Right cardiac atrium (tissue), 5 donors: ENCODE results near the gene WDR12. TPM values are rescaled to one million over a fixed set of nuclear protein-coding genes. Genes with fewer than 3 reads are reported as not detected.
"Not testable (repeated sequence)": the region's sequence is repeated elsewhere in the genome, so short reads cannot be mapped to it uniquely, and the experiment has no call there.

Experiments used
- ATAC-seq, 2 donors: fragments of 200-7000 bp; cut with Tn5 transposase; one replicate each; pipeline versions ENCODE4 v1.8.0 to v1.9.1; 2020; ENCODE audit warnings: moderate library complexity in 2 of 2, mild to moderate bottlenecking in 1 of 2
- DNase-seq, 3 donors: peaks; one replicate each; pipeline ENCODE4 v3.0.0-alpha.2; 2020
- H3K27ac ChIP-seq: one replicate; pipeline ENCODE4 v1.5.1; 2013; ENCODE audit warnings: mild to moderate bottlenecking, low read length, control low read depth, moderate library complexity
- H3K27me3 ChIP-seq: one replicate; pipeline ENCODE4 v1.6.1; 2013; ENCODE audit not compliant: control insufficient read depth, insufficient read depth
- H3K4me1 ChIP-seq: one replicate; pipeline ENCODE4 v1.6.1; 2013; ENCODE audit warnings: low read length; ENCODE audit not compliant: control insufficient read depth, insufficient read depth
- H3K4me3 ChIP-seq: one replicate; pipeline ENCODE4 v1.5.1; 2013; ENCODE audit warnings: low read length, control low read depth
- H3K9me3 ChIP-seq: one replicate; pipeline ENCODE4 v1.6.1; 2013; ENCODE audit warnings: low read length; ENCODE audit not compliant: control insufficient read depth
- WGBS: extraction: QIAGEN DNeasy Blood & Tissue Kit; methylation state at CpG from one replicate; pipeline ENCODE4 v1.1.7; 2013; 5-methylcytosine and 5-hydroxymethylcytosine counted together
- intact Hi-C, 4 donors: fragments of 100-400 bp; cut with DNase I; formaldehyde crosslinking; loops; one replicate each; pipeline versions ENCODE4 v1.11.0 to v1.14.0; 2022 to 2023
- polyA plus RNA-seq: library from polyadenylated mRNA; stranded (reverse); fragments of 200-250 nt; gene quantifications from one replicate; pipeline ENCODE4 v1.2.3, GENCODE V29; 2013
- total RNA-seq, 4 donors: library from RNA; stranded (reverse); fragmentation: NEBNext Ultra II Directional; extraction: Animal tissue kit (Norgen Biotek cat#: 25700); gene quantifications; one replicate each; pipeline ENCODE4 v1.2.1, GENCODE V29; 2021
- donor health status: healthy with polysubstance abuse.
- donor health status: DM: no; HTN: yes; CAD: no.
- donor health status: DM: no; HTN: no; CAD: no.
- donor health status: DM: no; HTN: yes; CAD: no; lungs with severe emphysema.
- donor health status: DM: yes; HTN: yes; CAD: no.

WDR12 gene
- total and polyA plus RNA-seq, 5 donors = 29.4 to 57.5 (median 51.7) TPM

- WGBS = 72% methylated on average over 5 of the region's 5 CpGs
- no peak overlapping the region for H3K27ac ChIP-seq
- ATAC-seq (no peak), DNase-seq (no peak)
- no peaks in the 10 kb centered on the region for H3K9me3 ChIP-seq
- no peak overlapping the region for H3K4me3 ChIP-seq
- peaks cover 3% of the 10 kb centered on the region for H3K4me1 ChIP-seq
- no peaks in the 10 kb centered on the region for H3K27me3 ChIP-seq
- intact Hi-C loops = no loop called here
Measured at GRCh38 chr2:202883987-202884675, 27.3 kb downstream of the WDR12 start.

GRCh38 chr2:202881570-202881969 is 29.9 kb downstream of the WDR12 start:
- no peak for DNase-seq
- Histone ChIP-seq H3K4me1 (peaks cover 3% of the 10 kb centered on the region), H3K27ac (no peak overlapping the region), H3K27me3 (no peaks in the 10 kb centered on the region), H3K4me3 (no peak overlapping the region), H3K9me3 (no peaks in the 10 kb centered on the region)
- intact Hi-C loops = no loop called here
- no peak for ATAC-seq
- WGBS = 90% methylated on average over 4 of the region's 4 CpGs

GRCh38 chr2:202877699-202878098 is 33.8 kb downstream of the WDR12 start:
- Histone ChIP-seq H3K27me3 (no peaks in the 10 kb centered on the region), H3K4me1 (no peaks in the 10 kb centered on the region), H3K9me3 (no peaks in the 10 kb centered on the region), H3K27ac (no peak overlapping the region), H3K4me3 (no peak overlapping the region)
- DNase-seq (no peak), ATAC-seq (no peak)
- WGBS = 98% methylated on average over 2 of the region's 2 CpGs
- intact Hi-C loops = no loop called here

- H3K4me1 ChIP-seq = no peaks in the 10 kb centered on the region
- H3K4me3 ChIP-seq = peak within 1 kb of the TSS; percentile 56
- no peaks in the 10 kb centered on the region for H3K9me3 ChIP-seq
- peak; percentile 76 to 90 (median 87) for DNase-seq
- WGBS = under 1% methylated on average over 93 of the region's 93 CpGs
- peak within 1 kb of the TSS; percentile 48 for H3K27ac ChIP-seq
- ATAC-seq = peak; percentile 93 to 95
- H3K27me3 ChIP-seq = no peaks in the 10 kb centered on the region
- intact Hi-C loops = no loop called here
Measured at GRCh38 chr2:202871300-202872141, 40.0 kb downstream of the WDR12 start, which contains the start of gene ICA1L. Gene ICA1L (minus strand): TSS chr2:202871766. CDS start chr2:202829009, 42,757 bp downstream.

GRCh38 chr2:202870431-202871299 is 40.8 kb downstream of the WDR12 start:
- Histone ChIP-seq H3K4me1 (no peaks in the 10 kb centered on the region), H3K9me3 (no peaks in the 10 kb centered on the region), H3K27me3 (no peaks in the 10 kb centered on the region), H3K4me3 (peak overlapping the region; percentile 56), H3K27ac (peak overlapping the region; percentile 48)
- intact Hi-C loops = no loop called here
- peak; percentile 60 to 82 (median 81) for DNase-seq
- ATAC-seq = peak; percentile 90 to 91
- 4% methylated on average over 37 of the region's 37 CpGs for WGBS

GRCh38 chr2:202861987-202862386 is 49.5 kb downstream of the WDR12 start:
- whole genome bisulfite sequencing = 95% methylated on average over 3 of the region's 3 CpGs
- no peaks in the 10 kb centered on the region for H3K4me1 ChIP-seq
- H3K27ac ChIP-seq = no peak overlapping the region
- H3K27me3 ChIP-seq = no peaks in the 10 kb centered on the region
- intact Hi-C loops = no loop called here
- H3K4me3 ChIP-seq = no peak overlapping the region
- H3K9me3 ChIP-seq = no peaks in the 10 kb centered on the region
- no peak for ATAC-seq
- DNase-seq = no peak

GRCh38 chr2:202858601-202859000 is 52.9 kb downstream of the WDR12 start:
- no peaks in the 10 kb centered on the region for H3K4me1 ChIP-seq
- 98% methylated on average over 3 of the region's 3 CpGs for WGBS
- intact Hi-C loops = no loop called here

GRCh38 chr2:202849343-202849742 is 62.1 kb downstream of the WDR12 start:
- H3K27ac ChIP-seq, H3K4me1 ChIP-seq, intact Hi-C loops, ATAC-seq, H3K4me3 ChIP-seq, H3K9me3 ChIP-seq, H3K27me3 ChIP-seq: not testable (repeated sequence)
- WGBS = 77% methylated on average over 3 of the region's 3 CpGs
- DNase-seq = peak in 1 of 3 donors; percentile 1

More at GRCh38 chr2:202858601-202859000, 52.9 kb downstream of the WDR12 start:
- H3K27ac ChIP-seq = no peak overlapping the region
- no peak for DNase-seq
- no peak overlapping the region for H3K4me3 ChIP-seq
- H3K27me3 ChIP-seq = no peaks in the 10 kb centered on the region
- no peak for ATAC-seq
- no peaks in the 10 kb centered on the region for H3K9me3 ChIP-seq

GRCh38 chr2:202848813-202849212 is 62.7 kb downstream of the WDR12 start:
- Histone ChIP-seq H3K27ac (no peak overlapping the region), H3K4me1 (no peaks in the 10 kb centered on the region), H3K9me3 (no peaks in the 10 kb centered on the region), H3K4me3 (no peak overlapping the region), H3K27me3 (no peaks in the 10 kb centered on the region)
- ATAC-seq = no peak
- peak; percentile 43 to 76 (median 71) for DNase-seq
- WGBS = 65% methylated on average over 8 of the region's 8 CpGs
- intact Hi-C loops = no loop called here

GRCh38 chr2:202847693-202848524 is 63.6 kb downstream of the WDR12 start:
- ATAC-seq (no peak), DNase-seq (peak in 1 of 3 donors; percentile 6)
- Histone ChIP-seq H3K27ac (no peak overlapping the region), H3K4me3 (no peak overlapping the region), H3K27me3 (no peaks in the 10 kb centered on the region), H3K9me3 (no peaks in the 10 kb centered on the region), H3K4me1 (no peaks in the 10 kb centered on the region)
- WGBS = 94% methylated on average over 9 of the region's 9 CpGs
- intact Hi-C loops = no loop called here
